Activated T-helper 1 cell treated with anti-CD3 and anti-CD28 coated beads, Interleukin-12 subunit alpha, Interleukin-12 subunit beta, Interleukin-2, Interleukin-4 antibody, amounts not matched to agents 30 ng/mL and 10 ng/mL and 1 ng/mL, durations not matched to agents 14 hours and 24 hours and 36 hours (primary cell): ENCODE measurements around the gene RBM15. TPM values are rescaled to one million over a fixed set of nuclear protein-coding genes. Genes with fewer than 3 reads are reported as not detected.

Experiments used
- DNase-seq: peaks from one replicate; pipeline ENCODE4 v3.0.0; 2021; ENCODE audit warnings: low spot score
- H3K27ac Mint-ChIP-seq: one replicate; pipeline ENCODE4 v1.8.0; 2021; ENCODE audit warnings: mild to moderate bottlenecking, mixed read lengths
- H3K27me3 Mint-ChIP-seq: one replicate; pipeline ENCODE4 v1.8.0; 2022; ENCODE audit warnings: mild to moderate bottlenecking, moderate library complexity, mixed read lengths; ENCODE audit not compliant: insufficient read depth
- H3K36me3 Mint-ChIP-seq: one replicate; pipeline ENCODE4 v1.8.0; 2021; ENCODE audit warnings: low read depth, mixed read lengths
- H3K4me1 Mint-ChIP-seq: one replicate; pipeline ENCODE4 v1.8.0; 2021; ENCODE audit warnings: low read depth, mixed read lengths
- H3K4me3 Mint-ChIP-seq: one replicate; pipeline ENCODE4 v1.8.0; 2021; ENCODE audit warnings: mild to moderate bottlenecking, moderate library complexity, mixed read lengths
- H3K9me3 Mint-ChIP-seq: one replicate; pipeline ENCODE4 v1.8.0; 2021; ENCODE audit warnings: mixed read lengths
- intact Hi-C: fragments of 100-400 bp; cut with micrococcal nuclease; formaldehyde crosslinking; loops from one replicate; pipeline ENCODE4 v1.15.1; 2024
- total RNA-seq: library from RNA; stranded (reverse); gene quantifications from 2 replicates; pipeline ENCODE4 v1.2.3, GENCODE V29; 2022

RBM15 gene
- total RNA-seq, 1 donor from 2014 or later, result 58.5 TPM

- H3K4me1 Mint-ChIP-seq, result peaks cover 90% of the 10 kb centered on the region
- H3K36me3 Mint-ChIP-seq, result peaks cover 69% of the 10 kb centered on the region
- no peaks in the 10 kb centered on the region for H3K9me3 Mint-ChIP-seq
- no peaks in the 10 kb centered on the region for H3K27me3 Mint-ChIP-seq
- H3K27ac Mint-ChIP-seq, result no peak overlapping the region
- H3K4me3 Mint-ChIP-seq, result no peak overlapping the region
- DNase-seq, result no peak
- intact Hi-C loops, result loop anchor here (5.0 kb wide), 1 partner anchor 41 kb away; no protein-coding TSS in a partner anchor
Observed at GRCh38 chr1:110346690-110347089, 7.5 kb downstream of the RBM15 start.

GRCh38 chr1:110347182-110347893 is 8.2 kb downstream of the RBM15 start:
- peak overlapping the region; percentile 2 for H3K4me3 Mint-ChIP-seq
- H3K27ac Mint-ChIP-seq, result peak overlapping the region; percentile 25
- H3K9me3 Mint-ChIP-seq, result no peaks in the 10 kb centered on the region

GRCh38 chr1:110348050-110348449 is 8.9 kb downstream of the RBM15 start:
- intact Hi-C loops, result loop anchor here (2.0 to 5.0 kb wide), 2 partner anchors 39 to 59 kb away; partner anchors contain the start of gene LAMTOR5
- Mint-ChIP-seq H3K27ac (peak overlapping the region; percentile 67), H3K9me3 (no peaks in the 10 kb centered on the region), H3K4me1 (peaks cover 79% of the 10 kb centered on the region), H3K36me3 (peaks cover 56% of the 10 kb centered on the region), H3K27me3 (no peaks in the 10 kb centered on the region), H3K4me3 (peak overlapping the region; percentile 53)
- DNase-seq, result no peak

More at GRCh38 chr1:110347182-110347893, 8.2 kb downstream of the RBM15 start:
- DNase-seq, result no peak
- Mint-ChIP-seq H3K36me3 (peaks cover 62% of the 10 kb centered on the region), H3K4me1 (peaks cover 85% of the 10 kb centered on the region), H3K27me3 (no peaks in the 10 kb centered on the region)
- intact Hi-C loops, result loop anchor here (5.0 kb wide), 1 partner anchor 40 kb away; no protein-coding TSS in a partner anchor

GRCh38 chr1:110348771-110349170 is 9.6 kb downstream of the RBM15 start:
- Mint-ChIP-seq H3K36me3 (peaks cover 55% of the 10 kb centered on the region), H3K4me3 (peak overlapping the region; percentile 57), H3K4me1 (peaks cover 77% of the 10 kb centered on the region), H3K27ac (peak overlapping the region; percentile 67), H3K9me3 (no peaks in the 10 kb centered on the region), H3K27me3 (no peaks in the 10 kb centered on the region)
- DNase-seq, result no peak
- intact Hi-C loops, result loop anchor here (1.0 to 5.0 kb wide), 3 partner anchors 9 to 58 kb away; partner anchors contain the start of genes LAMTOR5 and RBM15

GRCh38 chr1:110350360-110350759 is 11.2 kb downstream of the RBM15 start:
- no peaks in the 10 kb centered on the region for H3K9me3 Mint-ChIP-seq
- no peak for DNase-seq
- H3K27ac Mint-ChIP-seq, result peak overlapping the region; percentile 0
- H3K36me3 Mint-ChIP-seq, result peaks cover 52% of the 10 kb centered on the region
- H3K4me3 Mint-ChIP-seq, result no peak overlapping the region
- intact Hi-C loops, result no loop called here
- H3K4me1 Mint-ChIP-seq, result peaks cover 71% of the 10 kb centered on the region
- no peaks in the 10 kb centered on the region for H3K27me3 Mint-ChIP-seq

GRCh38 chr1:110355321-110355720 is 16.1 kb downstream of the RBM15 start:
- H3K27me3 Mint-ChIP-seq, result no peaks in the 10 kb centered on the region
- H3K27ac Mint-ChIP-seq, result no peak overlapping the region
- no peaks in the 10 kb centered on the region for H3K9me3 Mint-ChIP-seq

GRCh38 chr1:110356379-110356778 is 17.2 kb downstream of the RBM15 start:
- intact Hi-C loops, result loop anchor here (2.0 kb wide), 1 partner anchor 16 kb away; no protein-coding TSS in a partner anchor
- no peak for DNase-seq
- peak overlapping the region; percentile 69 for H3K27ac Mint-ChIP-seq
- H3K4me3 Mint-ChIP-seq, result no peak overlapping the region
- H3K27me3 Mint-ChIP-seq, result no peaks in the 10 kb centered on the region
- H3K9me3 Mint-ChIP-seq, result no peaks in the 10 kb centered on the region
- peaks cover 29% of the 10 kb centered on the region for H3K4me1 Mint-ChIP-seq
- peaks cover 38% of the 10 kb centered on the region for H3K36me3 Mint-ChIP-seq

More at GRCh38 chr1:110355321-110355720, 16.1 kb downstream of the RBM15 start:
- Mint-ChIP-seq H3K4me1 (peaks cover 38% of the 10 kb centered on the region), H3K36me3 (peaks cover 35% of the 10 kb centered on the region), H3K4me3 (no peak overlapping the region)
- no peak for DNase-seq
- intact Hi-C loops, result no loop called here

GRCh38 chr1:110360431-110360830 is 21.3 kb downstream of the RBM15 start:
- H3K4me1 Mint-ChIP-seq, result peaks cover 22% of the 10 kb centered on the region
- intact Hi-C loops, result no loop called here
- H3K36me3 Mint-ChIP-seq, result peaks cover 37% of the 10 kb centered on the region
- H3K9me3 Mint-ChIP-seq, result no peaks in the 10 kb centered on the region
- DNase-seq, result no peak
- no peaks in the 10 kb centered on the region for H3K27me3 Mint-ChIP-seq
- H3K27ac Mint-ChIP-seq, result no peak overlapping the region
- no peak overlapping the region for H3K4me3 Mint-ChIP-seq

- H3K27ac Mint-ChIP-seq, result no peak overlapping the region
- H3K27me3 Mint-ChIP-seq, result no peaks in the 10 kb centered on the region
- no peak overlapping the region for H3K4me3 Mint-ChIP-seq
- intact Hi-C loops, result no loop called here
- H3K9me3 Mint-ChIP-seq, result no peaks in the 10 kb centered on the region
- peaks cover 36% of the 10 kb centered on the region for H3K36me3 Mint-ChIP-seq
- no peak for DNase-seq
- H3K4me1 Mint-ChIP-seq, result peaks cover 14% of the 10 kb centered on the region
Observed at GRCh38 chr1:110361856-110362255, 22.7 kb downstream of the RBM15 start.

- no peaks in the 10 kb centered on the region for H3K27me3 Mint-ChIP-seq
- H3K27ac Mint-ChIP-seq, result no peak overlapping the region
- intact Hi-C loops, result no loop called here
- H3K4me1 Mint-ChIP-seq, result peaks cover 10% of the 10 kb centered on the region
- H3K9me3 Mint-ChIP-seq, result no peaks in the 10 kb centered on the region
- no peak for DNase-seq
- no peak overlapping the region for H3K4me3 Mint-ChIP-seq
- peaks cover 28% of the 10 kb centered on the region for H3K36me3 Mint-ChIP-seq
Observed at GRCh38 chr1:110364221-110364620, 25.0 kb downstream of the RBM15 start.

- Mint-ChIP-seq H3K27me3 (no peaks in the 10 kb centered on the region), H3K9me3 (no peaks in the 10 kb centered on the region), H3K4me1 (peaks cover 12% of the 10 kb centered on the region), H3K4me3 (no peak overlapping the region), H3K36me3 (peaks cover 15% of the 10 kb centered on the region), H3K27ac (peak overlapping the region; percentile 32)
- no peak for DNase-seq
- intact Hi-C loops, result no loop called here
Observed at GRCh38 chr1:110370827-110371226, 31.6 kb downstream of the RBM15 start.

- no peak overlapping the region for H3K4me3 Mint-ChIP-seq
- no peaks in the 10 kb centered on the region for H3K27me3 Mint-ChIP-seq
- no peaks in the 10 kb centered on the region for H3K9me3 Mint-ChIP-seq
- peaks cover 8% of the 10 kb centered on the region for H3K4me1 Mint-ChIP-seq
- intact Hi-C loops, result no loop called here
- H3K36me3 Mint-ChIP-seq, result peaks cover 31% of the 10 kb centered on the region
- H3K27ac Mint-ChIP-seq, result no peak overlapping the region
- no peak for DNase-seq
Observed at GRCh38 chr1:110375490-110375889, 36.3 kb downstream of the RBM15 start.

GRCh38 chr1:110380672-110381283 is 41.6 kb downstream of the RBM15 start:
- intact Hi-C loops, result no loop called here
- peaks cover 15% of the 10 kb centered on the region for H3K4me1 Mint-ChIP-seq
- no peaks in the 10 kb centered on the region for H3K9me3 Mint-ChIP-seq
- no peak for DNase-seq
- peaks cover 44% of the 10 kb centered on the region for H3K36me3 Mint-ChIP-seq
- H3K4me3 Mint-ChIP-seq, result no peak overlapping the region
- H3K27me3 Mint-ChIP-seq, result no peaks in the 10 kb centered on the region
- H3K27ac Mint-ChIP-seq, result no peak overlapping the region
